Thyroid gland (tissue), 4 donors: ENCODE results near the gene QSOX2.

Experiments
- CTCF ChIP-seq, 6 experiments: fragments of 200-600 bp in 3 of 6; fragments of 450-650 bp in 3 of 6; sonication (generic) in 3 of 6; IDR thresholded peaks; one replicate each; pipeline ENCODE4 v1.5.1; 2016 to 2019; ENCODE audit warnings: antibody characterized with exemption in 6 of 6, mild to moderate bottlenecking in 2 of 6, inconsistent platforms in 1 of 6, moderate library complexity in 1 of 6
- POLR2A ChIP-seq, 2 donors: fragments of 450-650 bp; IDR thresholded peaks; one replicate each; pipeline ENCODE4 v1.6.1; 2017; ENCODE audit warnings: antibody characterized with exemption in 2 of 2, mild to moderate bottlenecking in 2 of 2, moderate library complexity in 1 of 2

- TF ChIP-seq CTCF (IDR thresholded peaks at IDR 0.05): no peak
- TF ChIP-seq POLR2A (IDR thresholded peaks at IDR 0.05): no peak
Observed at GRCh38 chr9:136259836-136260235, 14.2 kb upstream of the QSOX2 start.
